ENCODE measurements around the gene SUSD4. TPM values are rescaled to one million over a fixed set of nuclear protein-coding genes. Genes with fewer than 3 reads are reported as not detected.

Gene SUSD4
- total and polyA plus RNA-seq, 2 donors = 4.6 to 5.2 TPM

DNA sequence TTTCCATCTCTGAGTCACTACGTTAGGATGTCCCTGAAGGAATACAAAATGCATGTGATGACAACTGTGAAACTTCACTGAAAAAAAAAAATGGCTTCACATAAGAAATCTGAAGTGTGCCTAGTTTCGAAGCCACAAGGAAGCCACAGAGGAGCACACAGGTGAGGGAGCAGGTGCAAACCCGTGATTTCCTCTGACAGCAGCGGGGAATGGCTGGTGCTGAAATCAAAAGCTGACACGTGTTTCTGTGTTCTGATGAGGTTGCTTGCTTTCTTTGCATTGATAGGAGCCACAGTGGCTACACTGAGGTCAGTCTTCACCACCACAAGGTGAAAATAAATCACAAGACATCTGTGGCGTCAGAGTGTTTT, 115.2 kb downstream of the SUSD4 start:
- Histone ChIP-seq H3K36me3 (ENCODE audit: control insufficient read depth in 2 of 2, insufficient read depth in 2 of 2, low read length in 1 of 2) (no peaks in the 10 kb centered on the region), H3K4me3 (ENCODE audit: low read length in 2 of 2) (no peak overlapping the region), H3K4me1 (ENCODE audit: control insufficient read depth in 2 of 2, insufficient read depth in 2 of 2, low read length in 2 of 2) (peaks cover 4 to 22% of the 10 kb centered on the region in 2 donors), H3K27ac (ENCODE audit: low read depth in 1 of 2, low read length in 1 of 2) (peak overlapping the region in 1 of 2 donors; percentile 32), H3K9me3 (ENCODE audit: control insufficient read depth in 2 of 2, insufficient read depth in 1 of 2, low read length in 1 of 2) (no peaks in the 10 kb centered on the region), H3K27me3 (ENCODE audit: control insufficient read depth in 2 of 2, insufficient read depth in 1 of 2, low read length in 1 of 2) (peaks cover 0 to 16% of the 10 kb centered on the region in 2 donors)
- WGBS = 14% methylated on average over 6 of the region's 6 CpGs
- DNase-seq (ENCODE audit: low read depth in 6 of 9, low spot score in 9 of 9) = peak; percentile 45 to 92 (median 78)

DNA sequence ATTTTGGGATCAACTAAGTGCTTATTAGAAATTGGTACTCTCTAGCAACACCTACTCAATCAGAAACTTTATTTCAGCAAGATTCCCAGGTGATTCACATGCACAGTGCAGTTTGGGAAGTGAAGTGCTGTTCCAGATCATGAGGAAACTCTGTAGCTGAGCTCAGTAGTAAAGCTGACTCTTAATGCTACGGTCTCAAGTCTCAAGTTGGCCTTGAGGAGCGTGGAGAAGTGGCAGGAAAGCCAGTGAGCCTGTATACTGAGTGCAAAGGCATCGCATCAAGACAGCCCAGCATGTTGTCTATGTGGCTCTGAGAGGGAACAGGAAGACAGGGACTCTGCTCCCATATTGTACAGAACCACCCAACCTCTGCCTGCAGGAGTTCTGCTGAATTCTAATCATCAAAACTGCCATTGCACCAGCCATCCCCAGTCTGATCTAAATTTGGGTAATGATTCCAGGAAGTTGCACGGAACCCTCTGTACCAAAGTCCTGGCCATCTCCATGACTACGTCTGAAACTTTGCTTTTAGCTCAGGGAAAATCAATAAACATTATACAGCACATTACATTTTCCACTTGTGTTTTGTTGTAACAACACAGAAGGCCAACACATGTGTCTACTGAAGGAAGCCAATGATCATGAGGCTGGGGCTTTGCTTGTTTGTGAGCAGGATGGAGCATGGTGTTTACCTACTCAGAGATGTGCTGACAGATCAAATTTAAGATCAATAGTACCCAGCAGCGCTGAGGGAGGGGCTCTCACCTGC, 115.8 kb downstream of the SUSD4 start:
- no peaks in the 10 kb centered on the region for H3K9me3 ChIP-seq (ENCODE audit: control insufficient read depth in 2 of 2, insufficient read depth in 1 of 2, low read length in 1 of 2)
- H3K4me1 ChIP-seq (ENCODE audit: control insufficient read depth in 2 of 2, insufficient read depth in 2 of 2, low read length in 2 of 2) = peaks cover 4 to 22% of the 10 kb centered on the region in 2 donors
- DNase-seq (ENCODE audit: low read depth in 6 of 9, low spot score in 9 of 9) = no peak
- H3K27me3 ChIP-seq (ENCODE audit: control insufficient read depth in 2 of 2, insufficient read depth in 1 of 2, low read length in 1 of 2) = peaks cover 0 to 16% of the 10 kb centered on the region in 2 donors
- H3K27ac ChIP-seq (ENCODE audit: low read depth in 1 of 2, low read length in 1 of 2) = peak overlapping the region in 1 of 2 donors; percentile 32
- 86% methylated on average over 6 of the region's 6 CpGs for WGBS
- no peaks in the 10 kb centered on the region for H3K36me3 ChIP-seq (ENCODE audit: control insufficient read depth in 2 of 2, insufficient read depth in 2 of 2, low read length in 1 of 2)
- no peak overlapping the region for H3K4me3 ChIP-seq (ENCODE audit: low read length in 2 of 2)

DNA sequence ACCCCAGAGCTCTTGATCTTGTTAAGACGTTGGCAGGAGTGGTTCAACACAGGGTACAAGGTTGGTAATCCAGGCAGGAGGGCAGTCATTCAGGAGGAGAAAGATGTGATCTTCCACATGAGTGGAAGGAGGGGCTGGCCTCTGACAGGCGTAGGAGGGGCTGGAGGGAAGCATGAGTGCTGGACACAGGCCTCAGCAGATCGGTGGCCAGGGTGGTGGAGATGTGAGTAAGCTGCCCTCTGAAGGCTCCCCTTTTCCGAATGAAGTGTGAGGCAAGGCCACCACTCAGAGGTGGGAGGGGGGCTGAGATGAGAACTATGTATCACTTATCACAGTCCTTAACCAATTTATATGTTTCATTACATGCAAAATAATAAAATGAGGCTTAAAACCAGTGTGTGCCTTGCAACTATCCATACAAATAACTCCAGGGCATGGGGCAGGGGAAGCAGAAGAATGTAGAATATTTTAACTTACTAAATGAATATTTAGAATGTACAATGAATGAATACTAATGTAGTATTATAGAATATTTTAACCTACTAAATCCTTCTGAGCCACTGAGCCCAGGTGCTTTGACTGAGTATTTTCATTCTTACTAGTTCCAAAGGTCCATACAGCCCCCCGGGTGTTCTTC, 117.4 kb downstream of the SUSD4 start:
- 92% methylated on average over 5 of the region's 5 CpGs for WGBS
- no peak for DNase-seq (ENCODE audit: low read depth in 6 of 9, low spot score in 9 of 9)
- no peak overlapping the region for H3K4me3 ChIP-seq (ENCODE audit: low read length in 2 of 2)
- H3K27me3 ChIP-seq (ENCODE audit: control insufficient read depth in 2 of 2, insufficient read depth in 1 of 2, low read length in 1 of 2) = peaks cover 0 to 14% of the 10 kb centered on the region in 2 donors
- peaks cover 4 to 23% of the 10 kb centered on the region in 2 donors for H3K4me1 ChIP-seq (ENCODE audit: control insufficient read depth in 2 of 2, insufficient read depth in 2 of 2, low read length in 2 of 2)
- H3K9me3 ChIP-seq (ENCODE audit: control insufficient read depth in 2 of 2, insufficient read depth in 1 of 2, low read length in 1 of 2) = no peaks in the 10 kb centered on the region
- H3K36me3 ChIP-seq (ENCODE audit: control insufficient read depth in 2 of 2, insufficient read depth in 2 of 2, low read length in 1 of 2) = no peaks in the 10 kb centered on the region
- no peak overlapping the region for H3K27ac ChIP-seq (ENCODE audit: low read depth in 1 of 2, low read length in 1 of 2)

DNA sequence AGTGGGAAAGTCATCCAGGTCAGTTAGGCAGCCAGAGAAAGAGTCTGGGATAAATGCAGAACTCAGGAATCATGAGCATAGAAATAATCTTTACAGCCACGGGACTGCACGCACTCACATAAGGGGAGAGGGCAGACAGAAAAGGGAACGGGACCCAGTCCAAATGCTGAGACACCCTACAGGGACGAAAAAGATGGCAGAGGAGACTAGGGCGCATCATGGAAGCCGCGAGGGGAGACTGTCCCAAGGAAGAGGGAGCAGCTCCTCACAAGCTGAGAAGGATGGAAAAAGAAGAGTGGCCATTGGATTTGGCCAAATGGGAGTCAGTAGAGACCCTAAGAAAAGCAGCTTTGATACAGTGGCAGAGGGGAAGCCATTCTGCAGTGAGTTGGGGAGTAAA, 118.0 kb downstream of the SUSD4 start:
- Histone ChIP-seq H3K4me3 (ENCODE audit: low read length in 2 of 2) (no peak overlapping the region), H3K4me1 (ENCODE audit: control insufficient read depth in 2 of 2, insufficient read depth in 2 of 2, low read length in 2 of 2) (peaks cover 4 to 29% of the 10 kb centered on the region in 2 donors), H3K9me3 (ENCODE audit: control insufficient read depth in 2 of 2, insufficient read depth in 1 of 2, low read length in 1 of 2) (no peaks in the 10 kb centered on the region), H3K27me3 (ENCODE audit: control insufficient read depth in 2 of 2, insufficient read depth in 1 of 2, low read length in 1 of 2) (peaks cover 0 to 14% of the 10 kb centered on the region in 2 donors), H3K27ac (ENCODE audit: low read depth in 1 of 2, low read length in 1 of 2) (no peak overlapping the region), H3K36me3 (ENCODE audit: control insufficient read depth in 2 of 2, insufficient read depth in 2 of 2, low read length in 1 of 2) (no peaks in the 10 kb centered on the region)
- 99% methylated on average over 7 of the region's 7 CpGs for WGBS
- DNase-seq (ENCODE audit: low read depth in 6 of 9, low spot score in 9 of 9) = no peak

DNA sequence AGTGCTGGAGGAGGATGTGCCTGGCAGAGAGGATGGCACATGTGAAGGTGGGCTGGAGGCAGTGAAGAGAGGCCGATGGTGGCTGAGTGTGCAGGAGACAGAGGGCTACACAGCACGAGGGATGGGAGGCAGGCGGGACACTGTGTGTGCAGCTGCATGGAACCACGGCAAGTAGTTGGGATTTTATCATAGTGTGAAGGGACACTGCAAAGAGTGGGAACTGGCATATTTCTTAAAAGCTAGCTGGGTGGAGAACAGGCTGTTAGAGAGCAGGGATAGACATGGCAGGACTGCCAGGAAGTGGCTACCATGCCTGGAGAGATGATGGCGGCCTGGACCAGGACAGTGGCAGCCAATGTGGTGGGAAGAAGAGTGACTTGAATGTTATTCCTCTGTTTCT, 118.6 kb downstream of the SUSD4 start:
- Histone ChIP-seq H3K27me3 (ENCODE audit: control insufficient read depth in 2 of 2, insufficient read depth in 1 of 2, low read length in 1 of 2) (peaks cover 0 to 12% of the 10 kb centered on the region in 2 donors), H3K27ac (ENCODE audit: low read depth in 1 of 2, low read length in 1 of 2) (no peak overlapping the region), H3K9me3 (ENCODE audit: control insufficient read depth in 2 of 2, insufficient read depth in 1 of 2, low read length in 1 of 2) (no peaks in the 10 kb centered on the region), H3K4me1 (ENCODE audit: control insufficient read depth in 2 of 2, insufficient read depth in 2 of 2, low read length in 2 of 2) (peaks cover 4 to 33% of the 10 kb centered on the region in 2 donors), H3K36me3 (ENCODE audit: control insufficient read depth in 2 of 2, insufficient read depth in 2 of 2, low read length in 1 of 2) (no peaks in the 10 kb centered on the region), H3K4me3 (ENCODE audit: low read length in 2 of 2) (no peak overlapping the region)
- DNase-seq (ENCODE audit: low read depth in 6 of 9, low spot score in 9 of 9) = no peak
- 95% methylated on average over 5 of the region's 5 CpGs for WGBS

DNA sequence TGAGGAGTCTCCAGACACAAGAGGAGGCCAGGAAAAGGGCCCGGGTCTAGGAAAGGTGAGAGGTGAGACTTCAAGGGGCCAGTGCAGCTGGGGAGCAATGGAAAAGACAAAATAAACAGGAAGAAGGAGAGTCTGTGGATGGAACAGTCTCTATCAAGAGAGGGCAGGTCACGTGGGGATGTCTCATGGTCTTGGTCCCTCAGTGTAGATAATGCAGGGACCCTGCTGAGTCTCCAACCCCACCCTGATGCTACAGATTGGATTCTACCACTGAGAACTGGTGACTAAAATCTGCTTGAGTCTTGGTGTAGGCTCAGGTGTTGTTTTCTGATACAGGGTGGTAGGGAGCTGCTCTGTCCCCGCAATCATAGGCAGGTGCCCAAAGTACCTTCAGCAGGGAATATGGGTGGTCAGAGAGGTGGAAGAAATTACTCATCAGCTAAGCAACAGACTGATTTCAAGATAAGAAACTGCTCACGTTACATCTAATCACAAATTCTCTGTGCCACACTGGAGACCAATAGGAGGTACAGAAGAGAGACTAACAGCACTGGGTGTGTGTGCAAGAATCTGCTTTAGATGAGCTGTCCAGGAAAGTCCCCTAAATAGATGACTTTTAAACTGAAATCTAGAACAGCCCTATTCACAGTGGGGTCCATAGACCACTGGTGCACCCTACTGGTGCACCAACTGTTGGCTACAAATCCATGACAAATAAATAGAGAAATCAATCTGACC, 119.4 kb downstream of the SUSD4 start:
- H3K27ac ChIP-seq (ENCODE audit: low read depth in 1 of 2, low read length in 1 of 2) = no peak overlapping the region
- DNase-seq (ENCODE audit: low read depth in 6 of 9, low spot score in 9 of 9) = peak in 1 of 9 donors; percentile 48
- H3K4me1 ChIP-seq (ENCODE audit: control insufficient read depth in 2 of 2, insufficient read depth in 2 of 2, low read length in 2 of 2) = peaks cover 4 to 33% of the 10 kb centered on the region in 2 donors
- H3K9me3 ChIP-seq (ENCODE audit: control insufficient read depth in 2 of 2, insufficient read depth in 1 of 2, low read length in 1 of 2) = no peaks in the 10 kb centered on the region
- WGBS = 85% methylated on average over 4 of the region's 4 CpGs
- peaks cover 0 to 12% of the 10 kb centered on the region in 2 donors for H3K27me3 ChIP-seq (ENCODE audit: control insufficient read depth in 2 of 2, insufficient read depth in 1 of 2, low read length in 1 of 2)
- H3K4me3 ChIP-seq (ENCODE audit: low read length in 2 of 2) = no peak overlapping the region
- H3K36me3 ChIP-seq (ENCODE audit: control insufficient read depth in 2 of 2, insufficient read depth in 2 of 2, low read length in 1 of 2) = no peaks in the 10 kb centered on the region

DNA sequence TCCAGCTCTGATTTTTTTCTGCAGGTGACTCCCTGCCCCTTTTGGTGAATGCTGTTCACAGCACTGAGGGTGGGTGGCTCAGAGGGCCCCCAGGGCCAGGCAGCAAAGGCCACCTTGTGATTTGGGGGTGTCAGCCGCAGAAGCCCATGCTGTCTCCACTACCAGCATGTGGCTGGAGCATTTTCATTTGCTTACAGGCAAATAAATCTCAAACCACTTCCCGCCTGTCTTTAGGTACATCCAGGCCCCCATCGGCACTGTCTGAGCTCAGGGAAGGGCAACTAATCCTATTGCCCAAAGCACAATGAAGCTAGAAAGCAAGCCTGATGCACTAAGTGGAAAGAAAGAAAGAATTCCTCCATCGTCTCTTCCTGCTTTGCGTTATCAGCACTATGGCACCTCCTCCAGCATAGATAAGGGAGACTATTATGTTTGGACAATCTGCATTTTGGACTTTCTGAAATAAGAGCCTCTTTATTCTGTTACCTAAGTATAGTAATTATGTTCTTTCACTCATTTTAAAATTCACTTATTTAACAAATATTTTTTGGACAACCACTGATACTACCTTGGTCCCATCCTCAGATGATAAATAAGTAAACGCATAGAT, 120.4 kb downstream of the SUSD4 start:
- Histone ChIP-seq H3K9me3 (ENCODE audit: control insufficient read depth in 2 of 2, insufficient read depth in 1 of 2, low read length in 1 of 2) (no peaks in the 10 kb centered on the region), H3K4me3 (ENCODE audit: low read length in 2 of 2) (no peak overlapping the region), H3K27ac (ENCODE audit: low read depth in 1 of 2, low read length in 1 of 2) (no peak overlapping the region), H3K36me3 (ENCODE audit: control insufficient read depth in 2 of 2, insufficient read depth in 2 of 2, low read length in 1 of 2) (no peaks in the 10 kb centered on the region), H3K27me3 (ENCODE audit: control insufficient read depth in 2 of 2, insufficient read depth in 1 of 2, low read length in 1 of 2) (peaks cover 0 to 12% of the 10 kb centered on the region in 2 donors), H3K4me1 (ENCODE audit: control insufficient read depth in 2 of 2, insufficient read depth in 2 of 2, low read length in 2 of 2) (peaks cover 0 to 28% of the 10 kb centered on the region in 2 donors)
- WGBS = 90% methylated on average over 6 of the region's 6 CpGs
- no peak for DNase-seq (ENCODE audit: low read depth in 6 of 9, low spot score in 9 of 9)

DNA sequence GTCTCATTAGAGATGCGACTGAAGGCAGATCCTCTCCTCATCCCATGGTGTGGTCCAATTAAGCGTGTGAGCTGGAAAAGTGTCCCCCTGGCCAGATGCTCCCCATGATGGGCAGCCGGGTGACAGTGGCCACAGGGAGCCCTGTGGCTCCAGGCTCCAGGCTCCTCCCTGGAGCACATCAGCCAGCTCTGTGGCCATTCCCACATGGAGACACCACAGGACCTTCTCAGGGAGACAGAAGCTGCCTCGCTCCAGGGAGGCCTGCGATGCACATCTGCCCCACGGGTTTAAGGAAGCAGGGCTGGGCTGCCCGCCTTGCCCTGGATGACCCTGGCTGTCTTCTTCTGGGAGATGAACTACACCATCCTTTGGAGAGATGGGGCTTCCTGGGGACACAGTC, 121.0 kb downstream of the SUSD4 start:
- Histone ChIP-seq H3K9me3 (ENCODE audit: control insufficient read depth in 2 of 2, insufficient read depth in 1 of 2, low read length in 1 of 2) (no peaks in the 10 kb centered on the region), H3K27me3 (ENCODE audit: control insufficient read depth in 2 of 2, insufficient read depth in 1 of 2, low read length in 1 of 2) (peaks cover 0 to 12% of the 10 kb centered on the region in 2 donors), H3K36me3 (ENCODE audit: control insufficient read depth in 2 of 2, insufficient read depth in 2 of 2, low read length in 1 of 2) (no peaks in the 10 kb centered on the region), H3K4me3 (ENCODE audit: low read length in 2 of 2) (no peak overlapping the region), H3K27ac (ENCODE audit: low read depth in 1 of 2, low read length in 1 of 2) (no peak overlapping the region), H3K4me1 (ENCODE audit: control insufficient read depth in 2 of 2, insufficient read depth in 2 of 2, low read length in 2 of 2) (peaks cover 0 to 22% of the 10 kb centered on the region in 2 donors)
- DNase-seq (ENCODE audit: low read depth in 6 of 9, low spot score in 9 of 9) = no peak
- 97% methylated on average over 7 of the region's 7 CpGs for WGBS
